ENCODE results near the gene FAM120B.

- TF ChIP-seq CTCF (IDR thresholded peaks at IDR 0.05 in 4 of 5, conservative IDR thresholded peaks at IDR 0.05 in 1 of 5) (no peak), POLR2A (IDR thresholded peaks at IDR 0.05) (no peak)
Measured at GRCh38 chr6:170361335-170361734, 54.8 kb downstream of the FAM120B start.

All from gastrocnemius medialis (tissue), 4 donors.